Duodenal mucosa (tissue), 2 donors: ENCODE data around the gene MYO5A.

Source experiments
- H3K27ac ChIP-seq: one replicate; pipeline ENCODE4 v1.7.0; 2013; ENCODE audit warnings: low read depth, low read length
- H3K27me3 ChIP-seq, 2 donors: one replicate each; pipeline ENCODE4 v1.7.0; 2013; ENCODE audit warnings: low read length in 2 of 2, control low read depth in 1 of 2; ENCODE audit not compliant: insufficient read depth in 2 of 2, control insufficient read depth in 1 of 2
- H3K36me3 ChIP-seq, 2 donors: one replicate each; pipeline ENCODE4 v1.7.0; 2013; ENCODE audit warnings: low read length in 2 of 2, control low read depth in 1 of 2; ENCODE audit not compliant: insufficient read depth in 2 of 2, control insufficient read depth in 1 of 2
- H3K4me1 ChIP-seq, 2 donors: one replicate each; pipeline ENCODE4 v1.7.0; 2013; ENCODE audit warnings: low read length in 2 of 2, control low read depth in 1 of 2; ENCODE audit not compliant: insufficient read depth in 2 of 2, control insufficient read depth in 1 of 2
- H3K4me3 ChIP-seq, 2 donors: one replicate each; pipeline ENCODE4 v1.7.0; 2013; ENCODE audit warnings: low read length in 2 of 2, low read depth in 1 of 2
- H3K9ac ChIP-seq, 2 donors: one replicate each; pipeline ENCODE4 v1.7.0; 2013; ENCODE audit warnings: low read length in 2 of 2, low read depth in 1 of 2
- H3K9me3 ChIP-seq, 2 donors: one replicate each; pipeline ENCODE4 v1.7.0; 2013; ENCODE audit warnings: low read length in 2 of 2, control low read depth in 1 of 2; ENCODE audit not compliant: control insufficient read depth in 1 of 2

MYO5A gene

DNA sequence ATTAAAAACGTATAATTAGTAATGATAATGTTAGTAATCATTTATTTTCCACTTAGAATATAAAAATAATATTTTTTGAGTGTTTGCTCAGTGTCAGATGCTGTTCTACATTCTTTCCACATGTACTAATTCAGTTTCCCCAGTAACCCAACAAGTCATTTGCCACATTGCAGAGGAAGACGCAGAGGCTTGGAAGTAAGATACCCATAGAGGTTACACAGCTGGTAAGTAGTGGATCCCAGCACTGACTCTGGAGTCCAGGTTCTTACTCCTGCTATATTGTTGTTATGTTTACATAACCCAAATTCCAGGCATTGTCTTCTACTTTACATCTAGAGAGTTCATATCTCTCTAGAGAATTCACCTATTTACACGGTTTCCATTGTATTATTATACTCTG lies 184.8 kb downstream of the MYO5A start:
- H3K27ac ChIP-seq: no peak overlapping the region
- H3K36me3 ChIP-seq: peaks cover 0 to 5% of the 10 kb centered on the region in 2 donors
- H3K27me3 ChIP-seq: no peaks in the 10 kb centered on the region
- no peak overlapping the region for H3K9ac ChIP-seq
- no peaks in the 10 kb centered on the region for H3K9me3 ChIP-seq
- no peaks in the 10 kb centered on the region for H3K4me1 ChIP-seq
- H3K4me3 ChIP-seq: no peak overlapping the region

GRCh38 chr15:52340093-52340492 lies 188.6 kb downstream of the MYO5A start:
- H3K9ac ChIP-seq: no peak overlapping the region
- H3K36me3 ChIP-seq: peaks cover 0 to 5% of the 10 kb centered on the region in 2 donors

GRCh38 chr15:52338891-52339290 lies 189.8 kb downstream of the MYO5A start:
- no peaks in the 10 kb centered on the region for H3K4me1 ChIP-seq
- peaks cover 0 to 12% of the 10 kb centered on the region in 2 donors for H3K36me3 ChIP-seq
- no peaks in the 10 kb centered on the region for H3K27me3 ChIP-seq
- H3K9ac ChIP-seq: no peak overlapping the region
- H3K9me3 ChIP-seq: no peaks in the 10 kb centered on the region
- no peak overlapping the region for H3K4me3 ChIP-seq
- no peak overlapping the region for H3K27ac ChIP-seq

More at GRCh38 chr15:52340093-52340492, 188.6 kb downstream of the MYO5A start:
- Histone ChIP-seq H3K9me3 (no peaks in the 10 kb centered on the region), H3K4me1 (no peaks in the 10 kb centered on the region), H3K4me3 (no peak overlapping the region), H3K27ac (no peak overlapping the region), H3K27me3 (no peaks in the 10 kb centered on the region)

GRCh38 chr15:52338058-52338457 lies 190.6 kb downstream of the MYO5A start:
- no peak overlapping the region for H3K9ac ChIP-seq
- H3K27me3 ChIP-seq: no peaks in the 10 kb centered on the region
- no peaks in the 10 kb centered on the region for H3K9me3 ChIP-seq
- peaks cover 0 to 12% of the 10 kb centered on the region in 2 donors for H3K36me3 ChIP-seq
- no peak overlapping the region for H3K4me3 ChIP-seq
- H3K4me1 ChIP-seq: no peaks in the 10 kb centered on the region
- no peak overlapping the region for H3K27ac ChIP-seq

- no peaks in the 10 kb centered on the region for H3K4me1 ChIP-seq
- H3K4me3 ChIP-seq: no peak overlapping the region
- H3K9me3 ChIP-seq: no peaks in the 10 kb centered on the region
- no peak overlapping the region for H3K9ac ChIP-seq
- peaks cover 0 to 12% of the 10 kb centered on the region in 2 donors for H3K36me3 ChIP-seq
- H3K27ac ChIP-seq: no peak overlapping the region
- no peaks in the 10 kb centered on the region for H3K27me3 ChIP-seq
These were observed 191.4 kb downstream of the MYO5A start for GRCh38 chr15:52337198-52337853.

- Histone ChIP-seq H3K9ac (no peak overlapping the region), H3K9me3 (no peaks in the 10 kb centered on the region), H3K36me3 (peaks cover 0 to 12% of the 10 kb centered on the region in 2 donors), H3K4me1 (no peaks in the 10 kb centered on the region), H3K27ac (no peak overlapping the region), H3K27me3 (no peaks in the 10 kb centered on the region), H3K4me3 (no peak overlapping the region)
These were observed 192.2 kb downstream of the MYO5A start for GRCh38 chr15:52336529-52336928.

GRCh38 chr15:52334491-52335160 lies 194.1 kb downstream of the MYO5A start:
- Histone ChIP-seq H3K27me3 (no peaks in the 10 kb centered on the region), H3K27ac (no peak overlapping the region), H3K4me1 (no peaks in the 10 kb centered on the region), H3K4me3 (no peak overlapping the region), H3K36me3 (peaks cover 0 to 7% of the 10 kb centered on the region in 2 donors), H3K9ac (no peak overlapping the region), H3K9me3 (no peaks in the 10 kb centered on the region)

- Histone ChIP-seq H3K27ac (no peak overlapping the region), H3K9ac (no peak overlapping the region), H3K36me3 (peaks cover 0 to 7% of the 10 kb centered on the region in 2 donors), H3K4me3 (no peak overlapping the region), H3K4me1 (no peaks in the 10 kb centered on the region), H3K27me3 (no peaks in the 10 kb centered on the region), H3K9me3 (no peaks in the 10 kb centered on the region)
These were observed 197.0 kb downstream of the MYO5A start for GRCh38 chr15:52331490-52332240.

- Histone ChIP-seq H3K27ac (no peak overlapping the region), H3K9me3 (no peaks in the 10 kb centered on the region), H3K4me3 (no peak overlapping the region), H3K9ac (no peak overlapping the region), H3K36me3 (peaks cover 0 to 6% of the 10 kb centered on the region in 2 donors), H3K4me1 (no peaks in the 10 kb centered on the region), H3K27me3 (no peaks in the 10 kb centered on the region)
These were observed 198.7 kb downstream of the MYO5A start for GRCh38 chr15:52329987-52330386.

DNA sequence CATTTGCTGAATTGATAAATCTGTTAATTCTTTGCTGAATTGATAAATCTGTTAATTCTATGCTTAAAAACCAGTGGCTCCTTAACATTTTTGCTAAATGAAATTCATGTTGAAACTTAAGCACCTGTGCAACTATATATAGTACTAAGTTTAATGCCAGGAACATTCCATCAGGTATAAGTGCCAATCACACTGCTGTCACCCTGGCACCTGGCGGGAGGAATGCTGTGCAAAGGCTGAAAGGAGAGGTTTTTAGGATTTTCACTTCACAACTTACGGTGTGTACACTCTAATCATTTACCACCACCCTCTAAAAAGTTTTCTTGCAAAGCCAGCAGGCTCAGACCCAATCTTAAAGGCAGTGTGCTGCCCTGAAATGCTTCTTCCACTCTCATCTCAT lies 199.5 kb downstream of the MYO5A start:
- H3K9ac ChIP-seq: no peak overlapping the region
- no peaks in the 10 kb centered on the region for H3K27me3 ChIP-seq
- no peaks in the 10 kb centered on the region for H3K4me1 ChIP-seq
- H3K9me3 ChIP-seq: no peaks in the 10 kb centered on the region
- no peak overlapping the region for H3K27ac ChIP-seq
- H3K36me3 ChIP-seq: no peaks in the 10 kb centered on the region
- no peak overlapping the region for H3K4me3 ChIP-seq
